ENCODE results near the gene PCDHB6. TPM values are rescaled to one million over a fixed set of nuclear protein-coding genes. Genes with fewer than 3 reads are reported as not detected.
"Not testable (repeated sequence)": the region's sequence is repeated elsewhere in the genome, so short reads cannot be mapped to it uniquely, and the experiment has no call there.

PCDHB6 gene
- total RNA-seq, 1 donor from 2014 or later, result not detected

DNA sequence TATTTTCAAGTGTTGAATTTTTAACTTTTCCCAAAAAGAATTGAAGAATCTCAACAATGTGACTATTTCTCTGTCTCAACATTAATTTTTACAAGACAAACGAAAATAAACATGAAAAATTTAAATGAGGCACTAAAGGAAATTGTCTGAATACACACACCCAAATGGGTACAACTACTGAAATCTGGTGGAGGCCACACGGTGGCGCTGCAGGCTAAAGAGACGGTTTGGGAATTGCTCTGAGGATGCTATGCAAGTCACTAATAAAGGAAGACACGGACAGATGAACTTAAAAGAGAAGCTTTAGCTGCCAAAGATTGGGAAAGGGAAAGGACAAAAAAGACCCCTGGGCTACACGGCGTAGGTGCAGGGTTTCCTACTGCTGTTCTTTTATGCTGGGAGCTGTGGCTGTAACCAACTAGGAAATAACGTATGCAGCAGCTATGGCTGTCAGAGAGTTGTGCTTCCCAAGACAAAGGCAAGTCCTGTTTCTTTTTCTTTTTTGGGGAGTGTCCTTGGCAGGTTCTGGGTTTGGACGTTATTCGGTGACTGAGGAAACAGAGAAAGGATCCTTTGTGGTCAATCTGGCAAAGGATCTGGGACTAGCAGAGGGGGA lies 42.4 kb downstream of the PCDHB6 start, which contains the start of gene PCDHB10:
Gene PCDHB10 (plus strand): TSS at position 244 of the 616 bp plus-strand sequence. CDS start 200 bp downstream, at position 444.
- Histone ChIP-seq H3K4me3 (no peak within 1 kb of the TSS), H3K9me3 (peaks cover 29% of the 10 kb centered on the region), H3K4me1 (no peaks in the 10 kb centered on the region), H3K27me3 (no peaks in the 10 kb centered on the region), H3K36me3 (no peaks in the 10 kb centered on the region), H3K27ac (no peak within 1 kb of the TSS)
- intact Hi-C loops (cut with DNase I), result no loop called here
- no peak for DNase-seq (ENCODE audit: extremely low spot score in 2 of 2)
- TF ChIP-seq CTCF (IDR thresholded peaks at IDR 0.05) (no peak), POLR2AphosphoS5 (IDR thresholded peaks at IDR 0.05; ENCODE audit: insufficient read depth in 1 of 2, low read depth in 1 of 2) (no peak), POLR2A (IDR thresholded peaks at IDR 0.05) (no peak)

- DNase-seq (ENCODE audit: extremely low spot score in 2 of 2); intact Hi-C loops (cut with DNase I); H3K27ac ChIP-seq; H3K36me3 ChIP-seq; H3K27me3 ChIP-seq; H3K4me3 ChIP-seq; H3K4me1 ChIP-seq: not testable (repeated sequence)
- peaks cover 23% of the 10 kb centered on the region for H3K9me3 ChIP-seq
Measured at GRCh38 chr5:141194332-141194731, 44.5 kb downstream of the PCDHB6 start.

GRCh38 chr5:141196363-141196762 lies 46.5 kb downstream of the PCDHB6 start:
- DNase-seq (ENCODE audit: extremely low spot score in 2 of 2), result no peak
- no peak overlapping the region for H3K4me3 ChIP-seq
- intact Hi-C loops (cut with DNase I), result no loop called here
- no peaks in the 10 kb centered on the region for H3K4me1 ChIP-seq
- no peak overlapping the region for H3K27ac ChIP-seq
- H3K9me3 ChIP-seq, result peaks cover 24% of the 10 kb centered on the region
- no peak for TF ChIP-seq CTCF (IDR thresholded peaks at IDR 0.05)
- no peak for TF ChIP-seq POLR2A (IDR thresholded peaks at IDR 0.05)
- TF ChIP-seq POLR2AphosphoS5 (IDR thresholded peaks at IDR 0.05; ENCODE audit: insufficient read depth in 1 of 2, low read depth in 1 of 2), result no peak
- H3K36me3 ChIP-seq, result no peaks in the 10 kb centered on the region
- H3K27me3 ChIP-seq, result no peaks in the 10 kb centered on the region

- TF ChIP-seq CTCF (IDR thresholded peaks at IDR 0.05) (no peak), POLR2A (IDR thresholded peaks at IDR 0.05) (no peak), POLR2AphosphoS5 (IDR thresholded peaks at IDR 0.05; ENCODE audit: insufficient read depth in 1 of 2, low read depth in 1 of 2) (no peak)
- Histone ChIP-seq H3K27ac (no peak within 1 kb of the TSS), H3K36me3 (no peaks in the 10 kb centered on the region), H3K4me3 (no peak within 1 kb of the TSS), H3K4me1 (no peaks in the 10 kb centered on the region), H3K9me3 (peaks cover 28% of the 10 kb centered on the region), H3K27me3 (no peaks in the 10 kb centered on the region)
- intact Hi-C loops (cut with DNase I), result no loop called here
- DNase-seq (ENCODE audit: extremely low spot score in 2 of 2), result no peak
Measured at GRCh38 chr5:141199359-141200235, 49.7 kb downstream of the PCDHB6 start, which contains the start of gene PCDHB11. TSS of gene PCDHB11 (plus strand) at chr5:141199627. CDS start at chr5:141199775, 148 bp downstream.

DNA sequence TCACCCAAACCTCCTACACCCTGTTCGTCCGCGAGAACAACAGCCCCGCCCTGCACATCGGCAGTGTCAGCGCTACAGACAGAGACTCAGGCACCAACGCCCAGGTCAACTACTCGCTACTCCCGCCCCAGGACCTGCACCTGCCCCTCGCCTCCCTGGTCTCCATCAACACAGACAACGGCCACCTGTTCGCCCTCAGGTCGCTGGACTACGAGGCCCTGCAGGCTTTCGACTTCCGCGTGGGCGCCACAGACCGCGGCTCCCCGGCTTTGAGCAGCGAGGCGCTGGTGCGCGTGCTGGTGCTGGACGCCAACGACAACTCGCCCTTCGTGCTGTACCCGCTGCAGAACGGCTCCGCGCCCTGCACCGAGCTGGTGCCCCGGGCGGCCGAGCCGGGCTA lies 51.3 kb downstream of the PCDHB6 start:
- DNase-seq (ENCODE audit: extremely low spot score in 2 of 2); intact Hi-C loops (cut with DNase I); H3K27me3 ChIP-seq; H3K27ac ChIP-seq; H3K4me3 ChIP-seq; H3K36me3 ChIP-seq; H3K4me1 ChIP-seq: not testable (repeated sequence)
- H3K9me3 ChIP-seq, result peaks cover 24% of the 10 kb centered on the region

DNA sequence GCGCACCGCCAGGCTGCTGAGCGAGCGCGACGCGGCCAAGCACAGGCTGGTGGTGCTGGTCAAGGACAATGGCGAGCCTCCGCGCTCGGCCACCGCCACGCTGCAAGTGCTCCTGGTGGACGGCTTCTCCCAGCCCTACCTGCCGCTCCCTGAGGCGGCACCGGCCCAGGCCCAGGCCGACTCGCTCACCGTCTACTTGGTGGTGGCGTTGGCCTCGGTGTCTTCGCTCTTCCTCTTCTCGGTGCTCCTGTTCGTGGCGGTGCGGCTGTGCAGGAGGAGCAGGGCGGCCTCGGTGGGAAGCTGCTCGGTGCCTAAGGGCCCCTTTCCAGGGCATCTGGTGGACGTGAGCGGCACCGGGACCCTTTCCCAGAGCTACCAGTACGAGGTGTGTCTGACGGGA lies 51.8 kb downstream of the PCDHB6 start:
- H3K27ac ChIP-seq; H3K4me1 ChIP-seq; H3K27me3 ChIP-seq; intact Hi-C loops (cut with DNase I); DNase-seq (ENCODE audit: extremely low spot score in 2 of 2); H3K36me3 ChIP-seq; H3K4me3 ChIP-seq: not testable (repeated sequence)
- H3K9me3 ChIP-seq, result peaks cover 24% of the 10 kb centered on the region

Other genes starting within 250 kb of the PCDHB6 start
- 0.49 TPM for gene PCDHAC1, start 223.8 kb upstream of the PCDHB6 start, total RNA-seq
- 3.9 TPM for gene PCDHAC2, start 183.6 kb upstream of the PCDHB6 start, total RNA-seq
- gene PCDHB1, start 98.7 kb upstream of the PCDHB6 start, total RNA-seq, result not detected
- 3.4 TPM for gene PCDHB2, start 55.4 kb upstream of the PCDHB6 start, total RNA-seq
- gene PCDHB3, start 49.6 kb upstream of the PCDHB6 start, total RNA-seq, result 2.0 TPM
- 8.3 TPM for gene PCDHB4, start 28.2 kb upstream of the PCDHB6 start, total RNA-seq
- 2.9 TPM for gene PCDHB5, start 14.9 kb upstream of the PCDHB6 start, total RNA-seq
- 0.98 TPM for gene PCDHB7, start 22.6 kb downstream of the PCDHB6 start, total RNA-seq
- gene PCDHB8, start 27.7 kb downstream of the PCDHB6 start, total RNA-seq, result 0.25 TPM
- gene PCDHB16, start 32.3 kb downstream of the PCDHB6 start, total RNA-seq, result 12.3 TPM
- 3.7 TPM for gene PCDHB9, start 37.1 kb downstream of the PCDHB6 start, total RNA-seq
- 3.2 TPM for gene PCDHB10, start 42.3 kb downstream of the PCDHB6 start, total RNA-seq
- 2.2 TPM for gene PCDHB11, start 49.6 kb downstream of the PCDHB6 start, total RNA-seq
- 2.5 TPM for gene PCDHB12, start 58.7 kb downstream of the PCDHB6 start, total RNA-seq
- gene PCDHB13, start 63.9 kb downstream of the PCDHB6 start, total RNA-seq, result 3.7 TPM
- 4.2 TPM for gene PCDHB14, start 73.3 kb downstream of the PCDHB6 start, total RNA-seq
- gene PCDHB15, start 95.3 kb downstream of the PCDHB6 start, total RNA-seq, result 3.2 TPM
- not detected for gene SLC25A2, start 154.0 kb downstream of the PCDHB6 start, total RNA-seq
- gene TAF7, start 170.7 kb downstream of the PCDHB6 start, total RNA-seq, result 53.8 TPM
- not detected for gene PCDHGA1, start 180.5 kb downstream of the PCDHB6 start, total RNA-seq
- 6.1 TPM for gene PCDHGA2, start 188.7 kb downstream of the PCDHB6 start, total RNA-seq
- 3.4 TPM for gene PCDHGA3, start 193.8 kb downstream of the PCDHB6 start, total RNA-seq
- 3.9 TPM for gene PCDHGB1, start 200.0 kb downstream of the PCDHB6 start, total RNA-seq
- 3.9 TPM for gene PCDHGA4, start 205.0 kb downstream of the PCDHB6 start, total RNA-seq
- 8.3 TPM for gene PCDHGB2, start 209.9 kb downstream of the PCDHB6 start, total RNA-seq
- 8.6 TPM for gene PCDHGA5, start 214.1 kb downstream of the PCDHB6 start, total RNA-seq
- gene PCDHGB3, start 220.2 kb downstream of the PCDHB6 start, total RNA-seq, result 5.4 TPM
- 6.4 TPM for gene PCDHGA6, start 223.8 kb downstream of the PCDHB6 start, total RNA-seq
- gene PCDHGA7, start 232.7 kb downstream of the PCDHB6 start, total RNA-seq, result 5.2 TPM
- 10.3 TPM for gene PCDHGB4, start 237.6 kb downstream of the PCDHB6 start, total RNA-seq
- gene PCDHGA8, start 242.6 kb downstream of the PCDHB6 start, total RNA-seq, result 6.4 TPM
- gene PCDHGB5, start 247.9 kb downstream of the PCDHB6 start, total RNA-seq, result 15.0 TPM